Activated CD4-positive, alpha-beta memory T cell treated with anti-CD3 and anti-CD28 coated beads for 36 hours (primary cell): Measurements from ENCODE around the gene NDUFS6. TPM values are rescaled to one million over a fixed set of nuclear protein-coding genes. Genes with fewer than 3 reads are reported as not detected.
"Not testable (repeated sequence)": the region's sequence is repeated elsewhere in the genome, so short reads cannot be mapped to it uniquely, and the experiment has no call there.

Experiments used
- CTCF ChIA-PET: fragments of 350-600 bp; sonication (Branson Sonifier 250); formaldehyde crosslinking; loops from one replicate; lab custom pipeline; 2021; ENCODE audit warnings: antibody characterized with exemption, inconsistent platforms; lab: Charles Lee
- POLR2A ChIA-PET: fragments of 350-600 bp; sonication (Branson Sonifier 250); formaldehyde crosslinking; loops from one replicate; lab custom pipeline; 2021; ENCODE audit warnings: antibody characterized with exemption; lab: Charles Lee
- DNase-seq: peaks from one replicate; pipeline ENCODE4 v3.0.0-alpha.2; 2020
- H3K27ac Mint-ChIP-seq: one replicate; pipeline ENCODE4 v1.8.0; 2021; ENCODE audit warnings: mixed read lengths
- H3K27me3 Mint-ChIP-seq: one replicate; pipeline ENCODE4 v1.8.0; 2021; ENCODE audit warnings: mixed read lengths
- H3K36me3 Mint-ChIP-seq: one replicate; pipeline ENCODE4 v1.8.0; 2021; ENCODE audit warnings: mixed read lengths
- H3K4me1 Mint-ChIP-seq: one replicate; pipeline ENCODE4 v1.8.0; 2021; ENCODE audit warnings: low read depth, mixed read lengths
- H3K4me3 Mint-ChIP-seq: one replicate; pipeline ENCODE4 v1.8.0; 2021; ENCODE audit warnings: mild to moderate bottlenecking, mixed read lengths
- H3K9me3 Mint-ChIP-seq: one replicate; pipeline ENCODE4 v1.8.0; 2021; ENCODE audit warnings: mixed read lengths
- intact Hi-C: fragments of 100-400 bp; cut with micrococcal nuclease; formaldehyde crosslinking; loops from one replicate; pipeline ENCODE4 v1.15.1; 2023
- total RNA-seq, 2 experiments: library from RNA; stranded (reverse); gene quantifications; one replicate each; pipeline ENCODE4 v1.2.3, GENCODE V29; 2021

NDUFS6 gene
- total RNA-seq, 2 experiments from 2014 or later = 38.9 to 39.5 TPM

GRCh38 chr5:1788200-1788599 is 13.0 kb upstream of the NDUFS6 start:
- intact Hi-C loops = no loop called here
- peaks cover 2% of the 10 kb centered on the region for H3K27me3 Mint-ChIP-seq
- peaks cover 42% of the 10 kb centered on the region for H3K4me1 Mint-ChIP-seq
- DNase-seq = no peak
- peaks cover 4% of the 10 kb centered on the region for H3K36me3 Mint-ChIP-seq
- POLR2A ChIA-PET = no interaction called here
- H3K27ac Mint-ChIP-seq = no peak overlapping the region
- no peaks in the 10 kb centered on the region for H3K9me3 Mint-ChIP-seq
- no peak overlapping the region for H3K4me3 Mint-ChIP-seq
- CTCF ChIA-PET = interaction anchor here (0.7 to 1.0 kb wide), 2 partner anchors 11 to 20 kb away, joined by 3 read pairs; no protein-coding TSS in a partner anchor

GRCh38 chr5:1788828-1789227 is 12.4 kb upstream of the NDUFS6 start:
- no peak for DNase-seq
- intact Hi-C loops = no loop called here
- H3K27me3 Mint-ChIP-seq = peaks cover 2% of the 10 kb centered on the region
- CTCF ChIA-PET = interaction anchor here (0.7 to 1.0 kb wide), 2 partner anchors 10 to 19 kb away, joined by 3 read pairs; no protein-coding TSS in a partner anchor
- peak overlapping the region; percentile 11 for H3K27ac Mint-ChIP-seq
- POLR2A ChIA-PET = no interaction called here
- no peak overlapping the region for H3K4me3 Mint-ChIP-seq
- H3K4me1 Mint-ChIP-seq = peaks cover 48% of the 10 kb centered on the region
- peaks cover 4% of the 10 kb centered on the region for H3K36me3 Mint-ChIP-seq
- H3K9me3 Mint-ChIP-seq = no peaks in the 10 kb centered on the region

- H3K9me3 Mint-ChIP-seq, H3K36me3 Mint-ChIP-seq, H3K4me3 Mint-ChIP-seq, H3K27me3 Mint-ChIP-seq, intact Hi-C loops: not testable (repeated sequence)
- DNase-seq = peak; percentile 59
- H3K4me1 Mint-ChIP-seq = peaks cover 53% of the 10 kb centered on the region
- peak overlapping the region; percentile 47 for H3K27ac Mint-ChIP-seq
- ChIA-PET CTCF (interaction anchor here (1.0 kb wide), 1 partner anchor 54 kb away, joined by 3 read pairs; no protein-coding TSS in a partner anchor), POLR2A (interaction anchor here (1.1 kb wide), 2 partner anchors 10 to 11 kb away, joined by 3 to 4 read pairs; no protein-coding TSS in a partner anchor)
These were observed 11.8 kb upstream of the NDUFS6 start for GRCh38 chr5:1789438-1789833.

- ChIA-PET POLR2A (interaction anchor here (1.1 kb wide), 2 partner anchors 9 to 10 kb away, joined by 3 to 4 read pairs; no protein-coding TSS in a partner anchor), CTCF (interaction anchor here (1.0 kb wide), 2 partner anchors 28 to 54 kb away, joined by 3 read pairs; no protein-coding TSS in a partner anchor)
- Mint-ChIP-seq H3K36me3 (peaks cover 4% of the 10 kb centered on the region), H3K4me3 (no peak overlapping the region), H3K27me3 (peaks cover 2% of the 10 kb centered on the region), H3K27ac (peak overlapping the region; percentile 47), H3K9me3 (no peaks in the 10 kb centered on the region), H3K4me1 (peaks cover 58% of the 10 kb centered on the region)
- intact Hi-C loops = loop anchor here (5.0 kb wide), 3 partner anchors 268 to 1518 kb away; partner anchors contain the start of genes LPCAT1 and PDCD6
- no peak for DNase-seq
These were observed 11.3 kb upstream of the NDUFS6 start for GRCh38 chr5:1789834-1790471.

GRCh38 chr5:1791176-1791575 is 10.0 kb upstream of the NDUFS6 start:
- CTCF ChIA-PET = no interaction called here

GRCh38 chr5:1792842-1793266 is 8.4 kb upstream of the NDUFS6 start:
- H3K27me3 Mint-ChIP-seq = peaks cover 2% of the 10 kb centered on the region
- peak overlapping the region; percentile 99 for H3K27ac Mint-ChIP-seq
- H3K4me1 Mint-ChIP-seq = peaks cover 77% of the 10 kb centered on the region
- ChIA-PET POLR2A (interaction anchor here (1.7 to 2.0 kb wide), 2 partner anchors 9 to 12 kb away, joined by 8 to 14 read pairs; partner anchors contain the start of gene NDUFS6), CTCF (interaction anchor here (0.7 to 0.9 kb wide), 2 partner anchors 9 to 29 kb away, joined by 4 to 5 read pairs; no protein-coding TSS in a partner anchor)
- peak overlapping the region; percentile 83 for H3K4me3 Mint-ChIP-seq
- H3K9me3 Mint-ChIP-seq = no peaks in the 10 kb centered on the region
- DNase-seq = peak; percentile 92
- intact Hi-C loops = loop anchor here (1.0 to 5.0 kb wide), 4 partner anchors 7 to 1521 kb away; partner anchors contain the start of genes LPCAT1 and PDCD6
- H3K36me3 Mint-ChIP-seq = peaks cover 15% of the 10 kb centered on the region

More at GRCh38 chr5:1791176-1791575, 10.0 kb upstream of the NDUFS6 start:
- H3K36me3 Mint-ChIP-seq = peaks cover 4% of the 10 kb centered on the region
- peaks cover 63% of the 10 kb centered on the region for H3K4me1 Mint-ChIP-seq
- no peak for DNase-seq
- POLR2A ChIA-PET = no interaction called here
- H3K4me3 Mint-ChIP-seq = no peak overlapping the region
- peaks cover 2% of the 10 kb centered on the region for H3K27me3 Mint-ChIP-seq
- H3K9me3 Mint-ChIP-seq = no peaks in the 10 kb centered on the region
- intact Hi-C loops = loop anchor here (5.0 kb wide), 3 partner anchors 269 to 1519 kb away; partner anchors contain the start of genes LPCAT1 and PDCD6
- H3K27ac Mint-ChIP-seq = peak overlapping the region; percentile 45

GRCh38 chr5:1793301-1793740 is 7.9 kb upstream of the NDUFS6 start:
- peak; percentile 79 for DNase-seq
- POLR2A ChIA-PET = interaction anchor here (1.7 to 2.0 kb wide), 2 partner anchors 9 to 11 kb away, joined by 8 to 14 read pairs; partner anchors contain the start of gene NDUFS6
- peak overlapping the region; percentile 83 for H3K4me3 Mint-ChIP-seq
- peaks cover 82% of the 10 kb centered on the region for H3K4me1 Mint-ChIP-seq
- CTCF ChIA-PET = interaction anchor here (0.9 kb wide), 1 partner anchor 9 kb away, joined by 5 read pairs; no protein-coding TSS in a partner anchor
- peak overlapping the region; percentile 99 for H3K27ac Mint-ChIP-seq
- peaks cover 2% of the 10 kb centered on the region for H3K27me3 Mint-ChIP-seq
- no peaks in the 10 kb centered on the region for H3K9me3 Mint-ChIP-seq
- intact Hi-C loops = loop anchor here (5.0 kb wide), 3 partner anchors 271 to 1521 kb away; partner anchors contain the start of genes LPCAT1 and PDCD6
- peaks cover 19% of the 10 kb centered on the region for H3K36me3 Mint-ChIP-seq

GRCh38 chr5:1793966-1794900 is 7.0 kb upstream of the NDUFS6 start:
- peak overlapping the region; percentile 99 for H3K27ac Mint-ChIP-seq
- peak; percentile 31 for DNase-seq
- H3K27me3 Mint-ChIP-seq = peaks cover 2% of the 10 kb centered on the region
- H3K4me1 Mint-ChIP-seq = peaks cover 82% of the 10 kb centered on the region
- no peaks in the 10 kb centered on the region for H3K9me3 Mint-ChIP-seq
- peaks cover 27% of the 10 kb centered on the region for H3K36me3 Mint-ChIP-seq
- no peak overlapping the region for H3K4me3 Mint-ChIP-seq
- CTCF ChIA-PET = no interaction called here
- POLR2A ChIA-PET = interaction anchor here (1.7 to 2.0 kb wide), 2 partner anchors 8 to 10 kb away, joined by 8 to 14 read pairs; partner anchors contain the start of gene NDUFS6
- intact Hi-C loops = loop anchor here (5.0 kb wide), 3 partner anchors 272 to 1522 kb away; partner anchors contain the start of genes LPCAT1 and PDCD6

GRCh38 chr5:1794901-1795290 is 6.3 kb upstream of the NDUFS6 start:
- H3K4me1 Mint-ChIP-seq = peaks cover 76% of the 10 kb centered on the region
- CTCF ChIA-PET = no interaction called here

GRCh38 chr5:1795506-1795905 is 5.7 kb upstream of the NDUFS6 start:
- peaks cover 70% of the 10 kb centered on the region for H3K4me1 Mint-ChIP-seq
- intact Hi-C loops = no loop called here
- POLR2A ChIA-PET = no interaction called here
- H3K36me3 Mint-ChIP-seq = peaks cover 30% of the 10 kb centered on the region
- H3K9me3 Mint-ChIP-seq = no peaks in the 10 kb centered on the region
- no peak overlapping the region for H3K27ac Mint-ChIP-seq
- DNase-seq = no peak
- peaks cover 2% of the 10 kb centered on the region for H3K27me3 Mint-ChIP-seq
- CTCF ChIA-PET = no interaction called here
- H3K4me3 Mint-ChIP-seq = no peak overlapping the region

More at GRCh38 chr5:1794901-1795290, 6.3 kb upstream of the NDUFS6 start:
- DNase-seq = no peak
- Mint-ChIP-seq H3K36me3 (peaks cover 28% of the 10 kb centered on the region), H3K27ac (no peak overlapping the region), H3K27me3 (peaks cover 2% of the 10 kb centered on the region), H3K9me3 (no peaks in the 10 kb centered on the region), H3K4me3 (no peak overlapping the region)
- intact Hi-C loops = loop anchor here (5.0 kb wide), 3 partner anchors 273 to 1523 kb away; partner anchors contain the start of genes LPCAT1 and PDCD6
- POLR2A ChIA-PET = no interaction called here

GRCh38 chr5:1795931-1796330 is 5.3 kb upstream of the NDUFS6 start:
- Mint-ChIP-seq H3K36me3 (peaks cover 30% of the 10 kb centered on the region), H3K27ac (no peak overlapping the region), H3K9me3 (no peaks in the 10 kb centered on the region), H3K4me3 (no peak overlapping the region), H3K27me3 (peaks cover 2% of the 10 kb centered on the region), H3K4me1 (peaks cover 68% of the 10 kb centered on the region)
- ChIA-PET POLR2A (no interaction called here), CTCF (no interaction called here)
- intact Hi-C loops = no loop called here
- no peak for DNase-seq
